ENCODE measurements around the gene RNF8.

DNA sequence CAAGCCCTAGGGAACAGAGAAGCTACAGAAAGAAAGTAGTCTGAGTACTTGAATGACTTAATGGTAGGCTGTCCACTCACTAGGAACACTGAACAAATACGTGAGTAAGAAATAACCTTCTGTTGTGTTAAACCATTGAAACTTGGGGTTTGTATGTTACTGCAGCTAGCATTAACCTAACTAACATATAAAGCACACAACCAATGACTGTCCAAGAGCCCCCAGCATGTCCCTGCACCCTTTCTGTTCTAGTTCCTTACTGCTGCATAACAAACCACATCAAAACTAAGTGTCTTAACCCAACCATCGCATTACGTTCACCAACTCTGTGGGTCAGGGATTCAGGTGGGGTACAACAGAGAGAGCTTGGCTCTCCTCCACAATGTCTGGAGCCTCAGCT is 10.5 kb upstream of the RNF8 start:
- TF ChIP-seq CTCF (IDR thresholded peaks at IDR 0.05) (no peak), NR1H2 (CRISPR knock-in tag; IDR thresholded peaks at IDR 0.05) (no peak), TCF7 (CRISPR knock-in tag; IDR thresholded peaks at IDR 0.05; ENCODE audit: low read depth) (no peak), JAZF1 (CRISPR knock-in tag; IDR thresholded peaks at IDR 0.05) (no peak), TP53 (CRISPR knock-in tag; IDR thresholded peaks at IDR 0.05) (no peak), SP1 (CRISPR knock-in tag; conservative IDR thresholded peaks at IDR 0.05) (no peak)
- TF ChIP-seq, protein P1, sequence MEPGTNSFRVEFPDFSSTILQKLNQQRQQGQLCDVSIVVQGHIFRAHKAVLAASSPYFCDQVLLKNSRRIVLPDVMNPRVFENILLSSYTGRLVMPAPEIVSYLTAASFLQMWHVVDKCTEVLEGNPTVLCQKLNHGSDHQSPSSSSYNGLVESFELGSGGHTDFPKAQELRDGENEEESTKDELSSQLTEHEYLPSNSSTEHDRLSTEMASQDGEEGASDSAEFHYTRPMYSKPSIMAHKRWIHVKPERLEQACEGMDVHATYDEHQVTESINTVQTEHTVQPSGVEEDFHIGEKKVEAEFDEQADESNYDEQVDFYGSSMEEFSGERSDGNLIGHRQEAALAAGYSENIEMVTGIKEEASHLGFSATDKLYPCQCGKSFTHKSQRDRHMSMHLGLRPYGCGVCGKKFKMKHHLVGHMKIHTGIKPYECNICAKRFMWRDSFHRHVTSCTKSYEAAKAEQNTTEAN (CRISPR knock-in tag; IDR thresholded peaks at IDR 0.05): no peak
- TF ChIP-seq, protein P2, sequence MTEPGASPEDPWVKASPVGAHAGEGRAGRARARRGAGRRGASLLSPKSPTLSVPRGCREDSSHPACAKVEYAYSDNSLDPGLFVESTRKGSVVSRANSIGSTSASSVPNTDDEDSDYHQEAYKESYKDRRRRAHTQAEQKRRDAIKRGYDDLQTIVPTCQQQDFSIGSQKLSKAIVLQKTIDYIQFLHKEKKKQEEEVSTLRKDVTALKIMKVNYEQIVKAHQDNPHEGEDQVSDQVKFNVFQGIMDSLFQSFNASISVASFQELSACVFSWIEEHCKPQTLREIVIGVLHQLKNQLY (CRISPR knock-in tag; IDR thresholded peaks at IDR 0.05): no peak
- TF ChIP-seq, protein P3, sequence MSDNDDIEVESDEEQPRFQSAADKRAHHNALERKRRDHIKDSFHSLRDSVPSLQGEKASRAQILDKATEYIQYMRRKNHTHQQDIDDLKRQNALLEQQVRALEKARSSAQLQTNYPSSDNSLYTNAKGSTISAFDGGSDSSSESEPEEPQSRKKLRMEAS (CRISPR knock-in tag; IDR thresholded peaks at IDR 0.05): no peak
- TF ChIP-seq, protein P4, sequence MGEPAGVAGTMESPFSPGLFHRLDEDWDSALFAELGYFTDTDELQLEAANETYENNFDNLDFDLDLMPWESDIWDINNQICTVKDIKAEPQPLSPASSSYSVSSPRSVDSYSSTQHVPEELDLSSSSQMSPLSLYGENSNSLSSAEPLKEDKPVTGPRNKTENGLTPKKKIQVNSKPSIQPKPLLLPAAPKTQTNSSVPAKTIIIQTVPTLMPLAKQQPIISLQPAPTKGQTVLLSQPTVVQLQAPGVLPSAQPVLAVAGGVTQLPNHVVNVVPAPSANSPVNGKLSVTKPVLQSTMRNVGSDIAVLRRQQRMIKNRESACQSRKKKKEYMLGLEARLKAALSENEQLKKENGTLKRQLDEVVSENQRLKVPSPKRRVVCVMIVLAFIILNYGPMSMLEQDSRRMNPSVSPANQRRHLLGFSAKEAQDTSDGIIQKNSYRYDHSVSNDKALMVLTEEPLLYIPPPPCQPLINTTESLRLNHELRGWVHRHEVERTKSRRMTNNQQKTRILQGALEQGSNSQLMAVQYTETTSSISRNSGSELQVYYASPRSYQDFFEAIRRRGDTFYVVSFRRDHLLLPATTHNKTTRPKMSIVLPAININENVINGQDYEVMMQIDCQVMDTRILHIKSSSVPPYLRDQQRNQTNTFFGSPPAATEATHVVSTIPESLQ (CRISPR knock-in tag; IDR thresholded peaks at IDR 0.05): no peak

Data from WTC11 (cell line).